Measurements from ENCODE around the gene SMIM3. TPM values are rescaled to one million over a fixed set of nuclear protein-coding genes. Genes with fewer than 3 reads are reported as not detected.
A peak's percentile ranks its signal among the peaks of the same experiment; 100 is the strongest.
"Not testable (repeated sequence)": the region's sequence is repeated elsewhere in the genome, so short reads cannot be mapped to it uniquely, and the experiment has no call there.

Gene SMIM3
- total RNA-seq, 1 experiment from 2014 or later: 8.4 TPM

DNA sequence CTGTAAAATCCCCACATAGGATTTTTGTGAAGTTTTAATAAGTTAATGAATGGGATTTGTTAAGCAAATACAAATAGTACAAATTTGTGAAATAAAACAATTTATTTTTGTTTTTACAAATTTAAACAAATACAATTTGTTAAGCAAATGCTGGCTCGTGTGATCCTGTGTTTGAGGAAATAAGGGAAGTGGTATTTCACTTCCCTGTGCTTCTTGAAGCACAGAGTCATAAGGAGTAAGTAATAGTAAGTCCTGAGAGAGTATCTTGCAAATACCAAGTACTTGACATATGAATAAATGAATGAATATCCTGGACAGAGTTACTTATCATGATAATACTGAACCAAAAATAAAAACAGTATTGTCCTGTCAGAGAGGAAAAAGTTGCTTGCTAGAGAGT, 9.1 kb downstream of the SMIM3 start:
- DNase-seq (ENCODE audit: low read depth): no peak
- in situ Hi-C loops (cut with HindIII; ENCODE audit: low pct_unique_long_range_greater_than_20kb, low sequenced_read_pairs): no loop called here

DNA sequence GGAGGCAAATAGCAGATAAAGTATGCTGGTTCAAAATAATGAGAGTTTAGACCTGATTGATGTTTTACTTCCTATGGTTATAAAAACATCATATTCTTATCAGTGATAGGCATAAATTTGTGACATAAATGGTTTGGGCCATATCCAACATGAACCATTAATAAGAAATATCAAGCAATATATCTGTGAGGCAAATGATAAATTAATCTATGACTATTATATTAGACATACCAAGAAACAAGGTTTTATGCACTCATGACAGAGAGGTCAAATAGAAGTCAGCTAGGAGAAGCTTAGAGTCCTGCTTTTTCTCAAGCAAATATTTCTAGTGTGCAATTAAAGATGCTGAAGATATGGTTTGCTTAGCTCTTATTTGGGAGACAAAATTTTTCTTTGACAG, 10.4 kb downstream of the SMIM3 start:
- no peak for DNase-seq (ENCODE audit: low read depth)
- in situ Hi-C loops (cut with HindIII; ENCODE audit: low pct_unique_long_range_greater_than_20kb, low sequenced_read_pairs): no loop called here

DNA sequence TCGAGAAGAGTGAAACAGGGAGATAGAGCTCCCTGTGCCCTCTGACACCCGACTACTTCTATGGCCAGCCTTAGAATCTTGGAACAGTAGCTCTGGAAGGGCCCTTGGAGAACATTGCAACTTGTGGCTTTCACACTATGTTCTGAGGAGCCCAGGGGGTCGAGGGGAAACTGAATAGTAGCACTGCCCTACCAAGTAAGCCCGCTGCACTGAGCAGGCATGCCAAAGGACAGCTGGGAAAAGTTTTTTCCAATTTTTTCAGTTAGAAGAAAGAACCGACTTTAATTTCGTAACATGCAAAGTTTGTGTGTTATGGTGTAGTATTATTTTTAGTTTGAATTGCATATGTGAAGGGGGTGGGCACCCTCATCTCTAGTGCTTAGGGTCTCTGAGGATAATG, 10.9 kb downstream of the SMIM3 start:
- in situ Hi-C loops (cut with HindIII; ENCODE audit: low pct_unique_long_range_greater_than_20kb, low sequenced_read_pairs): no loop called here
- no peak for DNase-seq (ENCODE audit: low read depth)

DNA sequence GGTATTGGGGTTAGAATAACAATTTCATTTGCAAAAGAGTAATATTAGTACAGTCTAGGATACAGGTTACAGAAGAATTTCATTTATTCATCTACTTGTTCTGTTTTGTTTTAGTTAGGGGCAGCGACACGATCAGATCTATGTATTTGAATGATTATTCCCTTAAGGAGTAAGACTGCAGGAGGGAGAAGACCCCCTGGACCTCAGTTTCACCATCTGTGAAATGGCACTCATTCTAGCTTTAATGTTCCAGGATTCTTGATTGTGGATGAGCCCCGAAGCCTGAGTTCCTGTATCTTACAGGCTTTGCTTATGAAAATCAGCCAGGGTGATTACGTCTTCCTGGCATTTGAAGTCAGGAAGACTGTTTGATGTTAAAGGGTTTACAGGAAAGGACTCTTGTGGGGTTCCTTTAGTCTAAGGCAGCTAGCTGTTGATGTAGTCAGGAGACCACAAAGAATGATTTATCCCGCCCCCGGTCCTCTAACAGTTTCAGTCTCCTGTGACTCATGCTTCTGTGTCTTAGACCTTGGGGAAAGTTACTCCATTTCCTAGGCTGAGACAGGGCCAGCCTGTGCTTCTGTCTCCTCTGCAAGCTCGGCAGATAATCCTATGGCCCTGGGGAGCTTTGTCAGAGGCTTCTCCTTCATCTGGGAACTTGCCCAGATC, 11.5 kb downstream of the SMIM3 start:
- peak; percentile 30 for DNase-seq (ENCODE audit: low read depth)
- in situ Hi-C loops (cut with HindIII; ENCODE audit: low pct_unique_long_range_greater_than_20kb, low sequenced_read_pairs): no loop called here

DNA sequence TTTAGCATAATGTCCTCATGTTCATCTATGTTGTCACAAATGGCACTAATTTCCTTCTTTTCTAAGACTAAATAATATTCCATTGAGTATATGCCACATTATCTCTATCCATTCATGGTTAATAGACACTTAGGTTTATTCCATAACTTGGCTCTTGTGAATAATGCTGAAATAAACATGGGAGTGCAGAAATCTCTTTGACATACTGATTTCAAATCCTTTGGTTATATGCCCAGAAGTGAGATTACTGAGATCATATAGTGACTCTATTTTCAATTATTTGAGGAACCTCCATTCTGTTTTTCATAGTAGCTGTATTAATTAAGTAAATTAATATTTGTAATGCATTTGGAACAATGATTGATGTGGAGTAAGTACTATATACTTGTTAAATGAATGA, 13.0 kb downstream of the SMIM3 start:
- in situ Hi-C loops (cut with HindIII; ENCODE audit: low pct_unique_long_range_greater_than_20kb, low sequenced_read_pairs): no loop called here
- DNase-seq (ENCODE audit: low read depth): no peak

DNA sequence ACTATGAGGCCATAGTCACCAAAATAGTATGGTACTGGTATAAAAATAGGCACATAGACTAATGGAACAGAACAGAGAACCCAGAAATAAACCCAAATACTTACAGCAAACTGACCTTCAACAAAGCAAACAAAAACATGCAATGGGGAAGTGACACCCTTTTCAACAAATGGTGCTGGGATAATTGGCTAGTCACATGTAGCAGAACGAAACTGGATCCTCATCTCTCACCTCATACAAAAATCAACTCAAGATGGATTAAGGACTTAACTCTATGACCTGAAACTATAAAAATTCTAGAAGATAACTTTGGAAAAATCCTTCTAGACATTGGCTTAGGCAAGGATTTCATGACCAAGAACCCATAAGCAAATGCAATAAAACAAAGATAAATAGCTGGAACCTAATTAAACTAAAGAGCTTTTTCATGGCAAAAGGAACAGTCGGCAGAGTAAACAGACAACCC, 14.9 kb downstream of the SMIM3 start:
- DNase-seq (ENCODE audit: low read depth); in situ Hi-C loops (cut with HindIII; ENCODE audit: low pct_unique_long_range_greater_than_20kb, low sequenced_read_pairs): not testable (repeated sequence)

DNA sequence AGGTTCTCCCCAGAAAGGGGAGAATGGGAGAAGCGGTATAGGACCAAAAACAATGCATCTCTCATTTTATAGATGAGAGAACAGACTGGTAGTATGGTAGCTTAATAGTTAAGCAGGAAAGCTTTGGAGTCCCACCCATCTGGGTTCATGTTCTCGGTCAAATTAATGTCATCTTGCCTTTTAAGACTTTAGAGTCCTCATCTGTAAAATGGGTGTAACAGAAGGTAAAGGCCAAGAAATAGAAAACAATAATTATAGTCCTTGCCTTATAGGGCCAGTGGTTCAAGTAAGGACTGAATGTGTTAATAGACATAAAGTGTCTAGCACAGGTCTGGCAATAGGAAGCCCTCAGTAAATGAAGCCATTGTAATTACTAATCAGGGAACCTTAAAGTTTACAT, 16.4 kb downstream of the SMIM3 start:
- in situ Hi-C loops (cut with HindIII; ENCODE audit: low pct_unique_long_range_greater_than_20kb, low sequenced_read_pairs): no loop called here
- no peak for DNase-seq (ENCODE audit: low read depth)

DNA sequence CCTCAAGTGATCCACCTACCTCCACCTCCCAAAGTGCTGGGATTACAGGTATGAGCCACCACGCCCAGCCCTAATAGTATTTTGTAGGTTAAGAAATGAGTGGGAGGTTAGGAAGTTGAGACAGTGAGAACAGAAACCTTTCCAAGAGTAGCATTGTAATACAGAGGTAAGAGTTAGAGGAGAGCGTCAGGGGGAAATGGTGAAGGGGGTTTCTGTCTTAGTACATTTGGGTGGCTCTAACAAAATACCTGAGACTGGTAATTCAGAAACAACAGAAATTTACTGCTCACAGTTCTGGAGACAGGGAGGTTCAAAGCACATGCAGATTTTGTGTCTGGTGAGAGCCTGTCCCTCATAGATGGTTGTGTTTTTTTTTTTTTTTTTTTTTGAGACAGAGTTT, 18.8 kb downstream of the SMIM3 start:
- DNase-seq (ENCODE audit: low read depth): no peak
- in situ Hi-C loops (cut with HindIII; ENCODE audit: low pct_unique_long_range_greater_than_20kb, low sequenced_read_pairs): no loop called here

DNA sequence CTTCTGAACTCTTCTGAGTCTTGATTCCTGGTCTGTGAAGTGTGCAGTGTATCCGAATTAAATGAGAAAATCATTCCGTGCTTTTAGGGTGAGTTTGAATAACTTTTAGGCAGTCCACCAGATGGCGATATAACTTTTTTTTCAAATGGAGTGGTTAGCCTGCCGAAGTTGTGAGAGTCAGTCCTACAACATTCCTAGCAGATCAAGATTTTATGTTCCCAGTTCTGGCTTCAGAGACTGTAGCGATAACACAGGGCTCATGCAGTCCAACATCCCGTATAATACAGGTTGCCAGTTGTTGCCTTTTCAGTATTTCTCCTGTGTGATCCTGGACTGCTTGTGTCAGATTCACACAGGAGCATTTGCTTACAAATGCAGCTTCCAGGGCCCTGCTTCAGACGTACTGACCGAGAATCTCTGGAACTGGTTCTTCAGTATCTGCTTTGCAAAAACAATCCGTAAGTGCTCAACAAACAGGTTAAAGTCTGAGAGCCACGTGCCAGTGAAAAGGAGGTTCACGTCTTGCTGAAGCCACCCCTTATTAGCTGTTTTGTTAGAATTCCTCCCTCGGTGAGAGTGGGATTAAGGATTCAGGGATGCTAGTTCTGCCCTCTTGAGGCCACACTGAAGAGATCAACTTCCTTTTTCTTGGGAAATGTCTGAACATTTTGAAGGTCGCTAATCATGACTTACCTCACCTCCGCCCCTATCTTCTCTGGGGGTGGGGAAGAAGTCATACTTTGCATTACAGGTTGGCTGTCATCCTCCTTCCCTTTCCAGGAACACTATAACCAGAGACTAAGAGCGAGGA, 22.8 kb downstream of the SMIM3 start:
- peak; percentile 29 for DNase-seq (ENCODE audit: low read depth)
- in situ Hi-C loops (cut with HindIII; ENCODE audit: low pct_unique_long_range_greater_than_20kb, low sequenced_read_pairs): no loop called here

DNA sequence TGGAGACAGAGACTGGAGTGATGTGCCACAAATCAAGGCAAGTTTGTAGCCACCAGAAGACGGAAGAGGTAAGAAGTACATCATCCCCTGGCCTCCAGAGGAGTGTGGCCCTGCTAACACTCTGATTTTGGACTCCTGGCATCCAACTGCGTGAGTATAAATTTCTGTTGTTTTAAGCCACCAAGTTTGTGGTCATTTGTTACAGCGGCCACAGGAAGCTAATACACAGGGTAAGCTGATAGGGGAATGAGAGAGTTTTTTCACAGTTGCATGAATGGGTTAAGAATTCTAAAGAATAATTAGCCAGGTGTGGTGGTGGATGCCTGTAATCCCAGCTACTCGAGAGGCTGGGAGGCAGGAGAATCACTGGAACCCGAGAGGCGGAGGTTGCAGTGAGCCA, 25.8 kb downstream of the SMIM3 start:
- in situ Hi-C loops (cut with HindIII; ENCODE audit: low pct_unique_long_range_greater_than_20kb, low sequenced_read_pairs): no loop called here
- DNase-seq (ENCODE audit: low read depth): no peak

DNA sequence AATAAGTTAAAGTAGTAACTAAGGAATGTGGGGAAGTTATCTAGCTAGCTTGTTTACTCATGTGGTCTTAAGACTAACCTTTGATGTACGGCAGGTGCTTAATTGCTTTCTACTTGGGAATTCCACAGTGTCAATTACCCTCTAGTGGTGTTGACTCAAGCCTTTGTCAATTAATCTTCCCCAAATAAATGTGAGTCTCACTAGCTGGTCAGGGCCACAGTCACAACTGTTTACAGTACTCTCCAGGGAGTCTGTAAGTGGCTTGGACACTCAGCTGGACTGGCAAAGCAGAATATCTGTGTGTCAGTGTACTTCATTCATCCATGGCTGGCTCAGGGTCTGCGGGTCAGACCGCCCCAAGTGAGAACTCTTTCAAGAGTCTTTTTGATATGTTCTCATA, 30.8 kb downstream of the SMIM3 start:
- no peak for DNase-seq (ENCODE audit: low read depth)
- in situ Hi-C loops (cut with HindIII; ENCODE audit: low pct_unique_long_range_greater_than_20kb, low sequenced_read_pairs): no loop called here

DNA sequence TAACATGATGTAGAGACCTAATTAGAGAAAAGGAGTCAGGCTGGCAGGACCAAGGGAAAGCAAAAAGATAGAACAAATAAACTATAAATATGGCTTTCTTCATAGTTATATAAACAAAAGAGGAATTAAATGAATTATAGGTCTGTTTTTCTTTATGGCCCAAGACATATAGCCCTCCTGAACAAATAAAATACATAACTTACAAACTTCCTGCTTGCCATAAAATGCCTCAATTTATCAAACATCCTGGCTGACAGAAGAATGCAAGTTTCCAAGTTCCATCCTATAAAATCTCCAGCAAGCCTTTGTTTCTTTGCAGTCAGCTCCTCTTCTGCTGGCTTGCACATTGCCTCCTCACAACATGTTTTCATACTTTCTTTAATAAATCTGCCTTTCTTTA, 36.5 kb downstream of the SMIM3 start:
- no peak for DNase-seq (ENCODE audit: low read depth)
- in situ Hi-C loops (cut with HindIII; ENCODE audit: low pct_unique_long_range_greater_than_20kb, low sequenced_read_pairs): no loop called here

DNA sequence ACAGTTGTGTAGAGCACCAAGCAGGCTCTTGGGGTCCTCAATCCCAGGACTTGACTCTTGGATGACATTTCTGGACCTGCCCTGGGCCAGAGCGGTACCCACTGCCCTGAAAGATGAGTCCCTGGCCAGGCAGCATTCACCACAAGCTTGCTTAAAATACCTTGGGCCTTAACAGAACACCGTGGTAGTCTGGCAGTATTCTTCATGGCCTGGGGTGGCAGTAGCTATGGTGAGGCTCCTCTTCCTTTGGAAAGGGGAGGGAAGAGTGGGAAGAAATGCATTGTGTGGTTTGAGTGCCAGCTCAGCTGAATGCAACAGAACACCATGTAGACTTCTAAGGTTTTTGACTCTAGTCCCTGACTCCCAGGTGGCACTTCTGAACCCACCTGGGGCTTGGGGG, 38.4 kb downstream of the SMIM3 start:
- DNase-seq (ENCODE audit: low read depth): no peak
- in situ Hi-C loops (cut with HindIII; ENCODE audit: low pct_unique_long_range_greater_than_20kb, low sequenced_read_pairs): no loop called here

DNA sequence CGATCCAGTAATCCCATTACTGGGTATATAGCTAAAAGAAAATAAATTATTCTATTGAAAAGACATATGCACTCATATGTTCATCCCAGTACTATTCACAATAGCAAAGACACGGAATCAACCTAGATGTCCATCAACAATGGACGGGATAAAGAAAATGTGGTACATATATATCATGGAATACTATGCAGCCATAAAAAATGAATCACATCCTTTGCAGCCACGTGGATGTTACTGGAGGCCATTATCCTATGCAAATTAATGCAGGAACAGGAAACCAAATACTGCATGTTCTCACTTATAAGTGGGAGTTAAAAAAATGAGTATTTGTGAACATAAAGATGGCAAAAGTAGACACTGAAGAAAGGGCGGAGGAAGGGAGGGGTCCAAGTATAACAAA, 51.2 kb downstream of the SMIM3 start:
- in situ Hi-C loops (cut with HindIII; ENCODE audit: low pct_unique_long_range_greater_than_20kb, low sequenced_read_pairs): no loop called here
- DNase-seq (ENCODE audit: low read depth): no peak

DNA sequence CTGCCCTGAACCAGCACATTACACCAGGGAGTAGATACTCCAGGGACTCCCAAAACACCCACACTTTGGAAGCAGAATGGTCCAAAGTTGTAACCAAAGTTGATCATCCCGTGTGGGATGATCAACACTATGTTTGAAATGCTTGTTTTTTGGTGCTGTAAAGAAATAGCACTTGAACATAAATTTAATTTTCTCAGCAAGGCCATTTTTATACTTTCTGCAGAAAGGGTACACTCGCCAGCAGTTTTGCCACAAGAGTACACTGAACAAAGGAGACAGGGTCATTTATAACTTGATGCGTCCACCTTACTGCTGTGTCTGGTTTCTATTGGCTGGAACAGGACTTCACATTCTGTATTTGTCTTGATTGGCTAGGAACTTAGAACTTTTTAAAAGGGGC, 53.3 kb downstream of the SMIM3 start:
- DNase-seq (ENCODE audit: low read depth); in situ Hi-C loops (cut with HindIII; ENCODE audit: low pct_unique_long_range_greater_than_20kb, low sequenced_read_pairs): not testable (repeated sequence)

DNA sequence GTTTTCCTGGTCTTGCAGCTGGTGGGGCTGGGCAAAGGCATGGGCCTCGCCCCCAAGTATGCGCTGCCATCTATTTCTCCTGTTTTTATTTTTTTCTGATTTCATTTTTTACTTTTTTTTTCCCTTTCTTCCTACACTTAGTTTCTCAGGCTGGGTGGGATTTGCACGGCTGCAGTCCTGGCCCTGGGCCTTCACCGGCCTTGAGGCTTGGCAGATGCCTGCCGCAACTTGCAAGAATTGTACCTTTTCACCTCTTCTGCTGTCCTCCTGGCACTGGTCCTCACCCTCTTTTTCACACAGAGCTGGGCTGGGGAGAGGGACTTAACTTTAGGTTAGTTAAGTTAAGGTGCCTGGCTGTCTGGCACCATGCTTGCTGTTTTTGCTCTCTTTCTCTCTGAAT, 57.5 kb downstream of the SMIM3 start:
- in situ Hi-C loops (cut with HindIII; ENCODE audit: low pct_unique_long_range_greater_than_20kb, low sequenced_read_pairs): no loop called here
- no peak for DNase-seq (ENCODE audit: low read depth)

DNA sequence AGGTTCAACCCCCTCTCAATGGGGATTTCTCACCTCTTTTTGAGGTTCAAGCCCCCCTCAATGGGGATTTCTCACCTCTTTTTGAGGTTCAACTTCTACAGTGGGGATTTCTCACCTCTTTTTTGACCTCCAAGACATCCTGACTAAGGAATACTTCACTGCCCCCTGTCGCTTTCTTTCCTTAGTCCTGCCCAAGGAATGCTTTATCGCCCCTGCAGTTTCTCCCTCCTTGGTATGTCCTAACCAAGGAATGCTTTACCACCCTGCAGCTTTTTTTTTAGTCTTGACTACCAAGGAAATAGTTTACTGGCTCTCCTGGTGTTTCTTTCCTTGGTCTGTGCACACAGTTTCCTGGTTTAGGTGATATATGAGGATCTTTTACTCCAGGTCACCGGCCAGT, 58.1 kb downstream of the SMIM3 start:
- DNase-seq (ENCODE audit: low read depth): no peak
- in situ Hi-C loops (cut with HindIII; ENCODE audit: low pct_unique_long_range_greater_than_20kb, low sequenced_read_pairs): no loop called here

DNA sequence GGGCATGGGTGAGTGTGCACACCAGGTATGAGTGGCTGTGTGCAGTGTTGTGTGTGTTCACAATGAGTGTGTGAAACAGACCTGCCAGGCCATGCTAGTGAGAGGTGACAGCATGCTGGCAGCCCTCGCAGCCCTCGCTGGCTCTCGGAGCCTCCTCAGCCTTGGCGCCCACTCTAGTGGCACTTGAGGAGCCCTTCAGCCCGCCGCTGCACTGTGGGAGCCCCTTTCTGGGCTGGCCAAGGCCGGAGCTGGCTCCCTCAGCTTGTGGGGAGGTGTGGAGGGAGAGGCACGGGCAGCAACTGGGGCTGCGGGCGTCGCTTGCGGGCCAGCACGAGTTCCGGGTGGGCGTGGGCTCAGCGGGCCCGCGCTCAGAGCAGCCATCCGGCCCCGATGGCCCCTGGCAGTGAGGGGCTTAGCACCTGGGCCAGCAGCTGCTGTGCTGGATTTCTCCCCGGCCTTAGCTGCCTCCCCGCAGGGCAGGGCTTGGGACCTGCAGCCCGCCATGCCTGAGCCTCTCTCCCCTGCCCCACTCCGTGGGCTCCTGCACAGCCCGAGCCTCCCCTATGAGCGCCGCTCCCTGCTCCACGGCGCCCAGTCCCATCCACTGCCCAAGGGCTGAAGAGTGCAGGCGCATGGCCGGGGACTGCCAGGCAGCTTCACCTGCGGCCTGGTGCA, 66.8 kb downstream of the SMIM3 start:
- DNase-seq (ENCODE audit: low read depth); in situ Hi-C loops (cut with HindIII; ENCODE audit: low pct_unique_long_range_greater_than_20kb, low sequenced_read_pairs): not testable (repeated sequence)

DNA sequence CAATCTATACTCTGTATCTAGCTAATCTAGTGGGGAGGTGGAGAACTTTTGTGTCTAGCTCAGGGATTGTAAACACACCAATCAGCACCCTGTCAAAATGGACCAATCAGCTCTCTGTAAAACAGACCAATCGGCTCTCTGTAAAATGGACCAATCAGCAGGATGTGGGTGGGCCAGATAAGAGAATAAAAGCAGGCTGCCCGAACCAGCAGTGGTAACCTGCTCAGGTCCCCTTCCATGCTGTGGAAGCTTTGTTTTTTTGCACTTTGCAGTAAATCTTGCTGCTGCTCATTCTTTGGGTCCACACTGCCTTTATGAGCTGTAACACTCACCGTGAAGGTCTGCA, 67.7 kb downstream of the SMIM3 start, which contains the start of gene IRGM:
TSS of gene IRGM (plus strand) at position 214 of the 346 bp plus-strand sequence. CDS start 1,603 bp downstream, outside the sequence.
- DNase-seq (ENCODE audit: low read depth); in situ Hi-C loops (cut with HindIII; ENCODE audit: low pct_unique_long_range_greater_than_20kb, low sequenced_read_pairs): not testable (repeated sequence)

Data from Caki2 (cell line).